C4-2B (cell line): ENCODE results near the gene MAGOHB.

Experiments used
- CTCF ChIP-seq: fragments of 450-650 bp; conservative IDR thresholded peaks from 2 replicates; pipeline ENCODE4 v1.5.1; 2017; ENCODE audit warnings: mild to moderate bottlenecking
- ZFX ChIP-seq: fragments of 450-650 bp; IDR thresholded peaks from 2 replicates; pipeline ENCODE4 v1.6.1; 2017

- peak; percentile 79 for TF ChIP-seq CTCF
- TF ChIP-seq ZFX, result no peak
These were observed 51.0 kb downstream of the MAGOHB start for GRCh38 chr12:10562306-10562933.
